Measurements from ENCODE around the gene BRD3. TPM values are rescaled to one million over a fixed set of nuclear protein-coding genes. Genes with fewer than 3 reads are reported as not detected.

BRD3 gene
- total RNA-seq, 1 experiment from 2014 or later: 40.7 TPM

DNA sequence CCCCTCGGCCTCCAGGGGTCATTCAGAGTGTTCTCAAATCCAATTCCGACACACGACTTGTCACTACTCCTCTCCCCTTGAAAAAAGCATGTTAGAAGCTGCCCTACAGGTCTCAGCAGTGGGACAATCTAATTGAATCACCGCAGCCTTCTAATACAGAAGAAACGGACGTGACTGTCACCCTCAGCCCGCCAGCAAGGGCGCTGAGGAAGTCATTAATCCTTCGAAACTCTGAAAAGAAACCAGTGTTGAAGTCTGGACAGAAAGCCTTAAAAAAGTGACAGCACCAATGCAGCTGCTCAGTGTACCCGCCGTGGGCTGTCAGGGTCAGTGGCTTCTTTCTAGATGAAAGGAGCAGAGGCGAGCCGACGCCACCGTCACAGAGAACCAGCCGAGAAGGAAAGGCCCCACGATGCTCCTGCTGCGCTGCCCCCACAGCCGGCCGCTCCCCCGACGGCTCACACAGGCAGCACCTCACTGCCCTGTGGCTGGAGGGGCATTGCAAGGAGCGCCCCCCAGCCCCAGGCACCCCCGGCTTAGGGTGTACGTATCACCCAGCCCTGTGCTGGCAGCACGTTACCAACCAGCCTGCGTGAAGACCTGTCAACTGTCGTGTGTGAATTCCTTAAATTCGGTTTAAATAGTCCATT lies 36.9 kb downstream of the BRD3 start:
- intact Hi-C loops (cut with micrococcal nuclease): no loop called here
- no peaks in the 10 kb centered on the region; the same call in 1 of the 2 replicates for H3K79me2 ChIP-seq (ENCODE audit: insufficient read depth, low read length)
- H4K20me1 ChIP-seq (ENCODE audit: insufficient read depth): no peaks in the 10 kb centered on the region
- no peak overlapping the region for H2AFZ ChIP-seq (ENCODE audit: low read depth, low read length, poor library complexity, severe bottlenecking)
- BruUV-seq (replicated peaks): no TSS peak
- ChIA-PET POLR2A (no interaction called here), CTCF (no interaction called here), RAD21 (ENCODE audit: low non-redundant PET in 1 of 2, low total read pairs in 2 of 2, uncharacterized antibody in 2 of 2, unreplicated experiment in 2 of 2) (no interaction called here)
- H3K4me3 ChIP-seq (replicated peaks in 1 of 2; ENCODE audit: low read depth in 1 of 2, low read length in 2 of 2): no peak overlapping the region
- DNase-seq (ENCODE audit: low read depth, low spot score): no peak
- no peak for ATAC-seq
- no peak overlapping the region for H3K4me2 ChIP-seq (ENCODE audit: low read length)
- H3K9me3 ChIP-seq (ENCODE audit: control insufficient read depth in 1 of 2, insufficient read depth in 1 of 2, low read depth in 1 of 2, low read length in 2 of 2): no peaks in the 10 kb centered on the region
- H3K36me3 ChIP-seq (ENCODE audit: control insufficient read depth in 1 of 2, insufficient read depth in 2 of 2, low read length in 2 of 2): peaks cover 12 to 14% of the 10 kb centered on the region in 2 experiments; a peak in 2 of 4 replicates
- no peaks in the 10 kb centered on the region for H3K9me2 ChIP-seq (ENCODE audit: insufficient read depth)
- H3K27ac ChIP-seq (ENCODE audit: low read depth, low read length): no peak overlapping the region
- no peaks in the 10 kb centered on the region for H3K27me3 ChIP-seq (ENCODE audit: insufficient read depth, low read length)
- TF ChIP-seq CBX3 (IDR thresholded peaks at IDR 0.05; ENCODE audit: low read depth): no peak
- TF ChIP-seq, protein P1, sequence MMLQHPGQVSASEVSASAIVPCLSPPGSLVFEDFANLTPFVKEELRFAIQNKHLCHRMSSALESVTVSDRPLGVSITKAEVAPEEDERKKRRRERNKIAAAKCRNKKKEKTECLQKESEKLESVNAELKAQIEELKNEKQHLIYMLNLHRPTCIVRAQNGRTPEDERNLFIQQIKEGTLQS (IDR thresholded peaks at IDR 0.05): no peak
- TF ChIP-seq POLR2AphosphoS5 (IDR thresholded peaks at IDR 0.05; ENCODE audit: low read depth, low read length): no peak
- TF ChIP-seq FOSL1 (IDR thresholded peaks at IDR 0.05; ENCODE audit: low read depth): no peak
- no peak for TF ChIP-seq ZNF274 (IDR thresholded peaks at IDR 0.05; ENCODE audit: low read depth, low read length)
- TF ChIP-seq POLR2A (IDR thresholded peaks at IDR 0.05; ENCODE audit: borderline replicate concordance, extremely low read depth, insufficient read depth, insufficient read length): no peak
- TF ChIP-seq SRF (IDR thresholded peaks at IDR 0.05; ENCODE audit: low read depth): no peak
- no peak for TF ChIP-seq RAD21 (IDR thresholded peaks at IDR 0.05; ENCODE audit: low read depth)
- TF ChIP-seq JUND (IDR thresholded peaks at IDR 0.05): no peak
- no peak overlapping the region for H3K9ac ChIP-seq (ENCODE audit: low read length)
- H3K4me1 ChIP-seq (ENCODE audit: control insufficient read depth in 1 of 2, insufficient read depth in 2 of 2, low read length in 2 of 2): peaks cover 0 to 7% of the 10 kb centered on the region in 2 experiments; a peak in 3 of 4 replicates

Data from HCT116 (cell line).